ENCODE results near the gene RANBP1. TPM values are rescaled to one million over a fixed set of nuclear protein-coding genes. Genes with fewer than 3 reads are reported as not detected.

Gene RANBP1
- total RNA-seq, 1 donor from 2014 or later = 133 TPM

DNA sequence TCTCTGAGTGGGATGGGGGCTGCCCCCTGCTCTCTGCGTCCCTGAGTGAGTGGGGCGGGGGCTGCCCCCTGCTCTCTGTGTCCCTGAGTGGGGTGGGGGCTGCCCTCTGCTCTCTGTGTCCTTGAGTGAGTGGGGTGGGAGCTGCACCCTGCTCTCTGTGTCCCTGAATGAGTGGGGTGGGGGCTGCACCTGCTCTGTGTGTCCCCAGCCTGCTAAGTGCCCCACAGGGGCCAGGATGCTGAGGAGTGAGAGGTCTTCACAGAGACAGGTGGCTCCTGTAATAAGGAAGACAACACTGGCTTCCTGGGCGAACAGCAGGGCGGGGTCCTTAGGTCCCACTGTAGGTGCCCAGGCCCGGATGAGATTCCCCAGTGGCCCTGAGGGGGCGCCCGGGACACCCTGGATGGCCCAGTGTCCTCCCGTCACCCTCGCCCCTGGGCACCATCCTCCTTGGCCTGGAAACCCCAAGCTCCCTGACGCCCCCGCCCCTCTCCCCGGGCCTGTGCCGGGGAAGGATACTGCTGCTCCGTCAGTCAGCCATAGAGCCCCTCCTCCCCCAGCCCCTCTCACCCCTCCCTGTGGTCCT is 38.8 kb downstream of the RANBP1 start:
- H3K4me3 Mint-ChIP-seq = no peak overlapping the region
- no peak overlapping the region for H3K27ac Mint-ChIP-seq
- no peak for DNase-seq
- no peaks in the 10 kb centered on the region for H3K4me1 Mint-ChIP-seq
- POLR2A ChIA-PET = no interaction called here
- intact Hi-C loops (cut with micrococcal nuclease) = no loop called here
- H3K27me3 Mint-ChIP-seq = peaks cover 14% of the 10 kb centered on the region
- TF ChIP-seq, protein P1, sequence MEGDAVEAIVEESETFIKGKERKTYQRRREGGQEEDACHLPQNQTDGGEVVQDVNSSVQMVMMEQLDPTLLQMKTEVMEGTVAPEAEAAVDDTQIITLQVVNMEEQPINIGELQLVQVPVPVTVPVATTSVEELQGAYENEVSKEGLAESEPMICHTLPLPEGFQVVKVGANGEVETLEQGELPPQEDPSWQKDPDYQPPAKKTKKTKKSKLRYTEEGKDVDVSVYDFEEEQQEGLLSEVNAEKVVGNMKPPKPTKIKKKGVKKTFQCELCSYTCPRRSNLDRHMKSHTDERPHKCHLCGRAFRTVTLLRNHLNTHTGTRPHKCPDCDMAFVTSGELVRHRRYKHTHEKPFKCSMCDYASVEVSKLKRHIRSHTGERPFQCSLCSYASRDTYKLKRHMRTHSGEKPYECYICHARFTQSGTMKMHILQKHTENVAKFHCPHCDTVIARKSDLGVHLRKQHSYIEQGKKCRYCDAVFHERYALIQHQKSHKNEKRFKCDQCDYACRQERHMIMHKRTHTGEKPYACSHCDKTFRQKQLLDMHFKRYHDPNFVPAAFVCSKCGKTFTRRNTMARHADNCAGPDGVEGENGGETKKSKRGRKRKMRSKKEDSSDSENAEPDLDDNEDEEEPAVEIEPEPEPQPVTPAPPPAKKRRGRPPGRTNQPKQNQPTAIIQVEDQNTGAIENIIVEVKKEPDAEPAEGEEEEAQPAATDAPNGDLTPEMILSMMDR (IDR thresholded peaks at IDR 0.05) = no peak
- CTCF ChIA-PET = no interaction called here
- H3K9me3 Mint-ChIP-seq = no peaks in the 10 kb centered on the region
- no peaks in the 10 kb centered on the region for H3K36me3 Mint-ChIP-seq (ENCODE audit: low read depth)
- ATAC-seq (ENCODE audit: low read depth) = no peak

DNA sequence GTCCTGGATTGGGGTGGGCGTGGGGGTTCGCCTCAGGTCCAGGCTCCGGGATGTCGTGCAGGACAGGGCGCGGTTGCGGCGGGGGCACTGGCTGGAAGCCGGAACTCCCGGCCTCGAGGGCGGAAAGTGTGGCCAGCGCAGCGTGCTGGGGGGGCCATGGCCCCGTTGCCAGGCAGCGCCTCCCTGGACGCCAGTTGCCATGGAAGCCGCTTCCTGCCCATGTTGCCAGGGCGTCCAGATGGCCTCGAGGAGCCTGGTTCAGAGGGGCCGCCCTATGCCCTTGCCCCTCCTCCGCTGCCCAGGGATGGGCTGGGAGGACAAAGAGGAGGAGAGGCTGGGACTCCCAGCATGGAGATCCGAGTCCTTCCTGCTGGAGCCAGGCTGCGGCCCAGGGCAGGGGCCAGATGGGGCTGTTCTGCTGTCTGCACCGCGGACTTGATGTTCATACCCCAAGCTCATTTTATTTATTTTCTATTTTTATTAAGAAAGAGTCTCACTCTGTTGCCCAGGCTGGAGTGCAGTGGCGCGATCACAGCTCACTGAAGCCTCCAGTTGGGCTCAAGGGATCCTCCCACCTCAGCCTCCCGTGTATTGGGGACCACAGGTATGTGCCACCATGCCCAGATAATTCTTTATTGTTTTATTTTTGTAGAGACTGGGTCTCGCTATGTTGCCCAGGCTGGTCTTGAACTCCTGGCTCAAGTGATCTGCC is 39.6 kb downstream of the RANBP1 start:
- TF ChIP-seq, protein P1 (IDR thresholded peaks at IDR 0.05) = no peak
- Mint-ChIP-seq H3K4me1 (no peaks in the 10 kb centered on the region), H3K4me3 (no peak overlapping the region), H3K9me3 (no peaks in the 10 kb centered on the region), H3K27ac (no peak overlapping the region), H3K27me3 (peaks cover 16% of the 10 kb centered on the region), H3K36me3 (ENCODE audit: low read depth) (no peaks in the 10 kb centered on the region)
- POLR2A ChIA-PET = no interaction called here
- CTCF ChIA-PET = no interaction called here
- intact Hi-C loops (cut with micrococcal nuclease) = no loop called here
- ATAC-seq (ENCODE audit: low read depth) (no peak), DNase-seq (no peak)

DNA sequence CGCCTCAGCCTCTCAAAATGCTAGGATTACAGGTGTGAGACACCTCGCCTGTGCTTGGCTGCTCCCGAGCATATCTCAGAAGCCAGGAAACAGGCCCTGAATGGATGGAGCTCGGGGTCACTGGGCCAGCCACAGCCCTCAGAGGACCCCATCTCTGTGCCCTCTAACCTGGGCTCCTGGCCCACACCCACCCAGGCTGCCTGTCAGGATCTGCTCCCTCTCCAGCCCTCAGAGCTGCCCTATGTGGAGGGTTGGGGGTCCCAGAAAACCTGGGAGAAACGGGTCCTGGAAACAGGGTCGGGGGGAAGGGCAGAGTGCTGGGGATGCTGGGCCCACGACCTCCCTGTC is 40.1 kb downstream of the RANBP1 start:
- ATAC-seq (ENCODE audit: low read depth) = no peak
- no peaks in the 10 kb centered on the region for H3K9me3 Mint-ChIP-seq
- no peak overlapping the region for H3K27ac Mint-ChIP-seq
- H3K4me1 Mint-ChIP-seq = no peaks in the 10 kb centered on the region
- H3K36me3 Mint-ChIP-seq (ENCODE audit: low read depth) = no peaks in the 10 kb centered on the region
- TF ChIP-seq, protein P1 (IDR thresholded peaks at IDR 0.05) = no peak
- intact Hi-C loops (cut with micrococcal nuclease) = no loop called here
- POLR2A ChIA-PET = no interaction called here
- no peak for DNase-seq
- peaks cover 16% of the 10 kb centered on the region for H3K27me3 Mint-ChIP-seq
- H3K4me3 Mint-ChIP-seq = no peak overlapping the region
- CTCF ChIA-PET = interaction anchor here (1.6 kb wide), 1 partner anchor 82 kb away, joined by 13 read pairs; no protein-coding TSS in a partner anchor

DNA sequence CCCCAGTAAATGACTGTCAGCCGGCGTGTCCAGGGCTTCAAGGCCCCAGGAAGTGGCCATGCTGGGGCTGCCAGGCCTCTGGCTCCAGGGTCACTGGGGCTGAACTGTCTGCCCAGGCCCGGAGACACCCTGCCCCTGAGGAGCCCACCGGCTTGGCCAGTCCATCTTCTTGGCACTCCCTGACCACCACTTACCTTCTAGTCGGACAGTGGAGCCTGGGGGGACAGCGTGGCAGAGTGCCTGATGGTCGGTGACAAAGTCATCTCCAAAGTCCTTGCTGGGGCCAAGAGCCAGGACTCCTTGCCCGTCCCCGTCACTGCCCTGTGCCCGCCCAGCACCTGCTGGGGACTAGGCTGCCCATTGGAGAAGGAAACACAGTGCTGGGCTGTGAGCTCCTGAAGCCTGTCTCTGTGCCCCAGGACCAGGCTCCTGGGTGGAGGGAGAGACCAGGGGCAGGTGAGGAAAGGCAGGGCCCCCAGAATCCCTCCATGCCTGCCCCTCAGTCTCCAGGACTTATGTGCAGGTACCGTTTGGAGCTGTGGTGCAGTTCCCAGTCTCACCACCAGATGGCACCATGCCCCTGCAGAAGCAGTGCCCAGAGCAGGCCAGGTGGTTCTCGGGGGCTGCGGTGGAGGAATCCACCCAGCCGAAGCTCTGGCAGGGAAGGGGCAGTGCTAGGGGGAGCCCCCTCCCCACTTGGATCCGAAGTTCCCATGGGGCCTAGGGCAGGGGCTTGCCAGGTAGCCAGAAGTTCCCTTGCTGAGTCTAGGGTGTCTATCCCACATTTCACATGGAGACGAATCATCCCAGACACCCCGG is 40.9 kb downstream of the RANBP1 start:
- peak; percentile 96 for ATAC-seq (ENCODE audit: low read depth)
- H3K9me3 Mint-ChIP-seq = no peaks in the 10 kb centered on the region
- no peaks in the 10 kb centered on the region for H3K36me3 Mint-ChIP-seq (ENCODE audit: low read depth)
- no peaks in the 10 kb centered on the region for H3K4me1 Mint-ChIP-seq
- H3K27ac Mint-ChIP-seq = no peak overlapping the region
- no peak overlapping the region for H3K4me3 Mint-ChIP-seq
- CTCF ChIA-PET = interaction anchor here (0.8 to 1.7 kb wide), 12 partner anchors 14 to 300 kb away, joined by 3 to 18 read pairs (median 4); no protein-coding TSS in a partner anchor
- TF ChIP-seq, protein P1 (IDR thresholded peaks at IDR 0.05) = peak; percentile 75
- peaks cover 16% of the 10 kb centered on the region for H3K27me3 Mint-ChIP-seq
- DNase-seq = peak; percentile 88
- intact Hi-C loops (cut with micrococcal nuclease) = loop anchor here (1.0 kb wide), 3 partner anchors 81 to 299 kb away; partner anchors contain the start of gene RTN4R
- POLR2A ChIA-PET = interaction anchor here (0.6 kb wide), 1 partner anchor 1064 kb away, joined by 9 read pairs; no protein-coding TSS in a partner anchor
